Measurements from ENCODE around the gene EEF2K. TPM values are rescaled to one million over a fixed set of nuclear protein-coding genes. Genes with fewer than 3 reads are reported as not detected.
A peak's percentile ranks its signal among the peaks of the same experiment; 100 is the strongest.

EEF2K gene
- total and polyA plus RNA-seq, 2 of the 13 experiments (the other 11 are each of a cell fraction or from before 2014, with no cell fraction given): 22.0 to 23.8 TPM

GRCh38 chr16:22195695-22196558 lies 10.2 kb upstream of the EEF2K start (continued):
- TF ChIP-seq ZNF460 (CRISPR knock-in tag; IDR thresholded peaks at IDR 0.05; ENCODE audit: borderline replicate concordance) (no peak; the same call in 1 of the 2 replicates), SIX4 (CRISPR knock-in tag; IDR thresholded peaks at IDR 0.05) (peak; percentile 46), ZFP82 (CRISPR knock-in tag; IDR thresholded peaks at IDR 0.05; ENCODE audit: borderline replicate concordance) (0 out of 2 replicates have a peak, but pooled peaks have one; percentile 20), HMGXB3 (CRISPR knock-in tag; IDR thresholded peaks at IDR 0.05; ENCODE audit: borderline replicate concordance) (peak; percentile 79), ZNF850 (CRISPR knock-in tag; conservative IDR thresholded peaks at IDR 0.05) (no peak), ZNF34 (CRISPR knock-in tag; IDR thresholded peaks at IDR 0.05; ENCODE audit: borderline replicate concordance) (peak; percentile 4; the same call in 1 of the 2 replicates), MYNN (CRISPR knock-in tag; IDR thresholded peaks at IDR 0.05; ENCODE audit: low read depth) (no peak), GPBP1L1 (CRISPR knock-in tag; IDR thresholded peaks at IDR 0.05) (no peak), EZH2 (conservative IDR thresholded peaks at IDR 0.05; ENCODE audit: low read depth, low read length) (no peak), ZMYM3 (CRISPR knock-in tag; IDR thresholded peaks at IDR 0.05) (peak; percentile 97), CENPX (CRISPR knock-in tag; IDR thresholded peaks at IDR 0.05) (no peak), ZNF746 (CRISPR knock-in tag; IDR thresholded peaks at IDR 0.05) (peak; percentile 76; the same call in 1 of the 2 replicates), PPARG (CRISPR knock-in tag; conservative IDR thresholded peaks at IDR 0.05) (no peak; the same call in 1 of the 2 replicates), ZNF740 (CRISPR knock-in tag; IDR thresholded peaks at IDR 0.05) (no peak; the same call in 1 of the 2 replicates), ZNF230 (CRISPR knock-in tag; IDR thresholded peaks at IDR 0.05) (peak; percentile 94), AHR (CRISPR knock-in tag; IDR thresholded peaks at IDR 0.05) (peak; percentile 96), SOX6 (IDR thresholded peaks at IDR 0.05) (no peak), SOX6 (CRISPR knock-in tag; IDR thresholded peaks at IDR 0.05) (peak; percentile 69), ZNF451 (CRISPR knock-in tag; IDR thresholded peaks at IDR 0.05) (peak; percentile 77; the same call in 1 of the 2 replicates), ZNF766 (CRISPR knock-in tag; IDR thresholded peaks at IDR 0.05; ENCODE audit: borderline replicate concordance) (peak; percentile 80), DR1 (CRISPR knock-in tag; IDR thresholded peaks at IDR 0.05) (no peak), CAMTA2 (CRISPR knock-in tag; IDR thresholded peaks at IDR 0.05; ENCODE audit: borderline replicate concordance) (no peak; the same call in 1 of the 2 replicates), NFE2L2 (IDR thresholded peaks at IDR 0.05; ENCODE audit: low read length) (0 out of 2 replicates have a peak, but pooled peaks have one; percentile 5), CBFB (CRISPR knock-in tag; IDR thresholded peaks at IDR 0.05) (peak; percentile 89; the same call in 1 of the 2 replicates), YEATS4 (CRISPR knock-in tag; IDR thresholded peaks at IDR 0.05; ENCODE audit: borderline replicate concordance) (peak; percentile 50), NFATC3 (CRISPR knock-in tag; IDR thresholded peaks at IDR 0.05) (no peak)

Data from HepG2 (cell line).